8988T (cell line): ENCODE measurements around the gene SPATA12.

Experiments used
- DNase-seq: peaks from one replicate; pipeline ENCODE4 v3.0.0; 2011

SPATA12 gene, protein sequence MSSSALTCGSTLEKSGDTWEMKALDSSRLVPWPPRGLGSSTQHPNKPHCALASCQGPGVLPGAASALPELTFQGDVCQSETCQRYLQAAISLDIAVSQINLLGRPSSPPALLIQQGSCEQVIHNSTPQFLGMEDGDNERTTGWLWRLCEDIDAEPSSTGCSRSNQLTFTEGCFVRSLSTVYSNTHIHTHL

DNA sequence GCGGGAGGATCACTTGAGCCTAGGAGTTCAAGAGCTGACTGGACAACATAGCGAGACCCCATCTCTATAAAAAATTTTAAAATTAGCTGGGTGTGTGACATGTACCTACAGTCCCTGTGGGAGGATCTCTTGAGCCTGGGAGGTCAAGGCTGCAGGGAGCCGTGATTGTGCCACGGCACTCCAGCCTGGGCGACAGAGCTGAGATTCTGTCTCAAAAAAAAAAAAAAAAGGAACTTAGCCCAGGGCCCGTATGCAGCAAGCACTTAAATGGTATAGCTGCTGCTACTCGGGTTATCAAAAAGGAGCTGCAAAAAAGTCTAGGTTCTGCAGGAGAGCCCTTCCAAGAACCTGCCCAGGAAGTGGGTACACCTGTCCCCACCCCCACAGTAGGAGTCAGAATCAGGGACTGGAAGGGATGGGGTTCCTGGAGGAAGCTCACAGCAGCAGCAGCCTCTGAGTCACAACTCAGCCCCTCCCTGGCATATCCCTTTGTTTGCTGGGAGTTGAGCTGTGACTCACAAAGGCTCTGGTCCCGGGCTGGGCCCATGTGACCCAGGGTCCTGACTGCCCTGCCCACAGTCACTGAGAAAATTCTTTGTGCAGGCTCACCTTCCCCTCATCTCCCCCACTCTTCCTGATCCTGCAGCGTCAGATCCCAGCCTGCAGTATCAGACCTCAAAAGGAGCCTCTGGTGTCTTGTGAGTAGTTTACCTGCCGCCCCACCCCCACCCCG, at the start of gene SPATA12:
TSS of gene SPATA12 (plus strand) at position 576 of the 733 bp plus-strand sequence. CDS start 13,031 bp downstream, outside the sequence.
- peak; percentile 91 for DNase-seq

- no peak for DNase-seq
Measured at GRCh38 chr3:57011022-57011421, 49.4 kb upstream of the SPATA12 start.

DNA sequence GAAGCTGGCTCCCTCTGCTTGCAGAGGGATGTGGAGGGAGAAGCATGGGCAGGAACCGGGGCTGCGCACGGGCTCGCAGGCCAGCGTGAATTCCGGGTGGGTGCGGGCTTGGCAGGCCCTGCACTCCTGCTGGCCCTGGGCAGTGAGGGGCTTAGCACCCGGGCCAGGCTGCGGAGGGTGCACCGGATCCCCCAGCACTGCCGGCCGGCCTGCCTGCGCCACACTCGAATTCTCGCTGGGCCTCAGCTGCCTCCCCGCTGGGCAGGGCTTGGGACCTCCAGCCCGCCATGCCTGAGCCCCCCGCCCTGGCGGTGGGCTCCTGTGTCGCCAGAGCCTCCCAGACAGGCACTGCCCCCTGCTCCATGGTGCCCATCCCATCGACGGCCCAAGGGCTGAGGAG, 47.6 kb upstream of the SPATA12 start:
- no peak for DNase-seq

GRCh38 chr3:57015350-57015729, 45.1 kb upstream of the SPATA12 start:
- no peak for DNase-seq

GRCh38 chr3:57015912-57016311, 44.6 kb upstream of the SPATA12 start:
- no peak for DNase-seq

DNA sequence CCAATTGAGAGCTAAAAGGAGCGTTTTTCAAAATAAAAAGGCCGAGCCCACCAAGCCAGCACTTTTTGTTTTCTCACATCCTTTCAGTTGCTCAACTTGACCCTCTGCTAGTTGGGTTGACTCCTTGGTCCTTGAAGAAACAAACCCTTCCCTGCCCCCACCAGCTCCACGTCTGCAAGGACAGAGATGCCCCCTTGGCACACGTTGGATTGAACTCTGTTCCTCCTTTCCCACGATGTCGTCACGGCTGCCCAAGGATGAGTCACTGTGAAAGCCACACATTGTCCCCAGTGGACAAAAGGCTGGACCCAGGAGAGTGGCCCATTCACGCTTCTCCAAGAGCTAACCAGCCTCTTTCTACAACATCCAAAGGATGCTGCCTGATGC, 43.0 kb upstream of the SPATA12 start:
- DNase-seq, result no peak

DNA sequence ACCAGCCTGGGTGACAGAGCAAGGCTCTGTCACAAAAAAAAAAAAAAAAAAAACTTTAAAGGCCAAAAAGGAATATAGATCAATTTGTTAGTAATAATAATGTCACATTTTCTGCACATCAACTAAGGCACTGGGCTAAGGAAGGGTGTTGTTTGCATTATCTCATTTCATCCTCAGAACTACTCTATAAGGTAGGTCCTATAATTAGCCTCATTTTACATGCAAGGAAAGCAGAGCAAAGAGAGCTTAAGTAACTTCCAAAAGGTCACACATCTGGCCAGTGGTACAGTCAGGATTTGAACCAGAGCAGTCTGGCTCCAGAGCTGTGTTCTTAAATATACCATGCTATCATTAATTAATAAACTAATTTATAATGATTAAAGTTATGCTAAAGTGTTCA, 42.2 kb upstream of the SPATA12 start:
- DNase-seq, result no peak

- DNase-seq, result no peak
Measured at GRCh38 chr3:57019057-57019456, 41.4 kb upstream of the SPATA12 start.

DNA sequence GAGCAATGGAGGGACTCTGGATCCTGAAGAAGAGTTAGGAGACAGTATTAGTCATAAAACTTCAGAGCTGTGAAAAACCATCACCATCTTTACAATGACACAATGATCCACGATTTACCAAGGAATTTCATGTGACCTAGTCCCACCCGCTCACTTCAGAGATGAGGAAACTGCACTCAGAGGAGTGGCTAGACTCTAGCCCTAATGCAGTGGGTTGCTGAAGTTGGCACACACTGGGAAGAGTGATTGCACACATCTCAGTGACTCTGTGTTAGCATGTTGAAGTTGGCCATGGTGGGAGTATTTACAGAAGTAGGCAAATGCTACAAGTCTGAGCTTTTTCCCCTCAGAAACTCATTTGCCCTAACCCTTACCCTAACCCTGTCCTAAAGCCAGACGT, 35.2 kb upstream of the SPATA12 start:
- no peak for DNase-seq

DNA sequence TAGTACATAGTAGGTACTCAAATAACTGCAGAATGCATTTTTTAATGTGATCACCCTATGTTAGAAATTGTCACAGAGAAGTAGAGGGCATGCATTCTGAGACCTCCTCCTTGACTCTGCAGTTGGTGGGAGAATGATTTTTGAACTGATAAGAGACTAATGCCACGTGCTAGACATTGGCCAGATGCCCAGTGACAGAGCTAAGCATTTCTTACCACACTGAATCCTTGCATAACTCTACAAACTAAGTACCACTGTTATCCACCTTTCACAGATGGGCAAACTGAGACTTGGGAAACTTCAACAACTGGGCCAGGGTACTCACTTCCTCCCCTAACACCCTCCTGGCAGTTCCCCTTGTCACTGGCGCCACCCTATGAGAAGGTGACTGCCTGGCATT, 33.5 kb upstream of the SPATA12 start:
- DNase-seq, result no peak

GRCh38 chr3:57029383-57029782, 31.1 kb upstream of the SPATA12 start:
- DNase-seq, result no peak

- no peak for DNase-seq
Measured at GRCh38 chr3:57029924-57030323, 30.5 kb upstream of the SPATA12 start.

- DNase-seq, result no peak
Measured at GRCh38 chr3:57030721-57031120, 29.7 kb upstream of the SPATA12 start.

GRCh38 chr3:57031631-57032541, 28.6 kb upstream of the SPATA12 start:
- DNase-seq, result no peak

- no peak for DNase-seq
Measured at GRCh38 chr3:57036952-57037351, 23.5 kb upstream of the SPATA12 start.

- DNase-seq, result no peak
Measured at GRCh38 chr3:57038466-57039164, 21.8 kb upstream of the SPATA12 start.

DNA sequence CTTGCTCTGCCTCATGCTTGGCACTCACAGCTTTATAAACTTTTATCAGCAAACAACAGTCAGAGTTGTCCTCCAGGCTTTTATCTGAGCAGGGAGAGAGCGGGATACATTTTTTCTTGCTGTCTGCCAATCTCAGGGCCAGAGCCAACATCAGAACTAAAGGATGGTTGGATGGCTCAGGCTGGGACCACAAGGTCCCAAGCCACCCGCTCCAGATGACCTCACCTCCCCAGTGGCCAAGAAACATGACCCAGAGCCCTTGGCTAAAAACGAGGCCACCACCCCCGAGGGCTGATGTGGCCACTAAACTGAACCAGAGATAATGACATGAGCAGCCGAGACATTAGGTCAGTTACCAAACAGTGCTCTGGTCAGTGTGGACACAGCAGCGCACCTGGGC, 18.8 kb upstream of the SPATA12 start:
- DNase-seq, result no peak

DNA sequence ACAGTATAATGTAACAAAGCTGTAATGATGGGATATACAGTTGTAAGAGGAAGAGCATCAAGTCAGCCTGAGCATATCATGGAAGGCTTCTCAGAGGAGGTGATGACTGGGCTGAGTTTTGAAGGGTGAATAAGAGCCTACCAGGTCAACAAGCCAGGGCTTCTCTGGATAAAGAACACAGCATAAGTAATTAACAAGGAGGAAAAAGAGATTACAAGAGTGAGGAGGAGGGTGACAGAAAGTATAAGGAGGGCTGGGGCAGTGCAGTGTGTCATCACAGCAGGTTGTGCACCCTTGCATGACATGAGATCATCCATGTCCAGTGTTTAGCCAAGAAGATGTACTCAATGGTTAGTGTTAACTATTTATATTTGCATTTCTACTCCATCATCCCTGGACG, 16.9 kb upstream of the SPATA12 start:
- no peak for DNase-seq

DNA sequence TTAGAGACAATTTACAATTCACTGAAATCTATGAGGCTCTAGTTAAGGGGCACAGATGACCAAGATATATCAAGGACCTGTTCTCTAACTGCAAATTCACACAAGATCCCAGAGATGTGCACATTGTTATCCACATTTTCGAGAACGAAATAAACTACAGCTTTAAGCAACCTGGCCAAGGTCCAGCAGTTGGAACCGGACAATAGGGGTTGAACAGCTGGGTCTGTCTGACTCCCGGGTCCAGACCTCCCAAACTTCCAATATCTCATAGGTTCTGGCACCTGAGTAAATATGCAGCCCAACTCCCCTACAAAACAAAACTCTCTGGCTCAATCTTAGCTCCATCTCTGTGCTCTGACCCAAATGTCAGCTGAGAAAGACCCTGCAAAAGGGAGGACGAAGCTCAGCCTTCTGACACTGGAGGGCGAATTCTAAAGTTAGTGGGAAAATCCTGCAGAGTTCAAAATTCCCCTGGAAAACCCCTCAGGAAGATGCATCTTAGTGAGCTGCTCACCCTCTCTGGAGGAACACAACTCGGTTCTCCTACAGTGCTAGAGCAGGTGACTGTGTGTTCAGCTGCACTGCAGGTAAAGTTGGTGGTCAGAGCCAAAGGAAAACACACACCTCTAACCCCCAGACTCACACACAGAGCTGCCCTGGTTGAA, 14.2 kb upstream of the SPATA12 start:
- no peak for DNase-seq

DNA sequence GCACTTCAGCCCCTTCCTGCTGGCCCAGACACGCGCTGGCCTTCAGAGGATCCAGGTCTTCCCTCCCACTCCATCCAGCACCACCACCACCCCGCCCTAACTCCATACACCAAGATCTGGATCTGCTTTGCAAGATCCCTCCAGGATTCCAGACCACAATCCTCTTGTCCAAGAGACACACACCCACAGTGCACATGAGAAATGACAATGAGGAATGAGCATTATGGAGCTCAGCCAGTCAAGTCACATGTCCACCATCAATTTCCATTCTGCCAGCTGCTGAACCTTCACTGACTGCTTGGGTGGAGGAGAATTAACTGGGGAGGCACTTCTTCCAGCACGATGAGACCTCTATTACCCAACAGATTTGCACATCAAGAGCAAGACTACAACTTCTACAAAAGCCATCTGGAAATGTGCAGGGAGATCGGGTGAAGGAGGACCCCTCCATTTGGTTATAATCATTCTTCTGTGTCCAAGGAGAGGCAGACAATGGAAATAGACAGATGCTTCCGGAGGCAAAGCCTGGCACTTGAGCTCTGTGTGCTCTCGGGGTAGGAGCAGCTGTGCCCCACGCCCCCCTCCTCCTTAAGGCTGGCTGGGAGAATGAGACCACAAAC, 12.3 kb upstream of the SPATA12 start:
- DNase-seq, result no peak

DNA sequence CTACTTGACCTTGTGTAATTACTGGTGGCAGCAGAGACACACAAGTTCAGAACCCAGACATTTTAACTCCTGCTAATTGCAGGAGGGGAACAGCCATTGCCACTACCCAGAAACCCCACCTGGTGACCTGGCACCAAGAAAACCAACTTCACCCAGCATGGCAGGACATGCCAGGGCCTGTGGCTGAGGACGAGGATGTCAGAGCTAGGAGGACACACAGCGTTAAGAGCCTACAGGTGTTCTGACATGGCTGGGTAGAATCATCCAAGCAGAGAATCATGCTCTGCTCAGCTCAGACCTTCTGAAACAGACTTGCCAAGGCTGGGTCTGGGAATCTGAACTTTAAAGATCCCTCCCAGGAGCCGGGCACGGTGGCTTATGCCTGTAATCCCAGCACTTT, 11.7 kb upstream of the SPATA12 start:
- no peak for DNase-seq

GRCh38 chr3:57052662-57053061, 7.8 kb upstream of the SPATA12 start:
- no peak for DNase-seq
